ENCODE measurements around the gene CEP112.

Gene CEP112

DNA sequence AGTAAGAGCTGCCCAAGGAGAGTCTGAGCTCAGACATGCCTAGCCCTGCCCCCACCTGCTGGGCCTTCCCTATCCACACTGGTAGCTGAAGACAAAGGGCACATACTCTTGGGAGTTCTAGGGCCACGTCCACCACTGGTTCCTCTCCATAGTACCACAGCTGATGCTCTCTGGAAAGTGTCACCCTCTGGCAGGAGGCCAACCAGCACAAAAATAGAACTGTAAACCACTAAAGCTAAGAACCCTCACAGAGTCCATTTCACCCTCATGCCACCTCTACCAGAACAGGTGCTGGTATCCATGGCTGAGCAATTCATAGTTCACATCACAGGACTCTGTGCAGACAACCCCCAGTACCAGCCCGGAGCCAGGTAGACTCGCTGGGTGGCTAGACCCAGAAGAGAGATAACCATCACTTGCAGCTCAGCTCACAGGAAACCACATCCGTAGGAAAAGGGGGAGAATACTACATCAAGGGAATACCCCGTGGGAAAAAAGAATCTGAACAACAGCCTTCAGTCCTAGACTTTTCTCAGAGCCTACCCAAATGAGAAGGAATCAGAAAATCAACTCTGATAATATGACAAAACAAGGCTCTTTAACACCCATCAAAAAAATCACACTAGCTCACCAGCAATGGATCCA lies 115.3 kb downstream of the CEP112 start:
- no peak for DNase-seq (ENCODE audit: low read depth)

DNA sequence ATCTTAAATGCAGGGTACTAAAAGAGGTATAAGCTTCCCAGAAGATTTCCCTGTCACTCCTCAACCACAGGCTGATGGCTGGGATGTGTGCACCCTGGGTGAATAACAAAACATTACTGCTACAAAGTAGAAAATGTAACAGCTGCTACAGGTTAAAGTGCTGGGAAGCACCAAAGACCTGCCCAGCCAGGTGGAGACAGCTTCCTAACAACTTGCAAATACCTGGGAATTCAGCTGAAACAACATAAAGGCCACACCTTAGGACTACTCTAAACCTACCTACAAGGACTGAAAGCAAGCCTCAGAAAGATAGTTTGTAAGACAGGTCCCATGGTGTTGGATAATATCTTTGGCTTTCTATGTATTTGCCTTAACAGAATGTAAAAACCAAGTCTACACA lies 118.5 kb downstream of the CEP112 start:
- no peak for DNase-seq (ENCODE audit: low read depth)

DNA sequence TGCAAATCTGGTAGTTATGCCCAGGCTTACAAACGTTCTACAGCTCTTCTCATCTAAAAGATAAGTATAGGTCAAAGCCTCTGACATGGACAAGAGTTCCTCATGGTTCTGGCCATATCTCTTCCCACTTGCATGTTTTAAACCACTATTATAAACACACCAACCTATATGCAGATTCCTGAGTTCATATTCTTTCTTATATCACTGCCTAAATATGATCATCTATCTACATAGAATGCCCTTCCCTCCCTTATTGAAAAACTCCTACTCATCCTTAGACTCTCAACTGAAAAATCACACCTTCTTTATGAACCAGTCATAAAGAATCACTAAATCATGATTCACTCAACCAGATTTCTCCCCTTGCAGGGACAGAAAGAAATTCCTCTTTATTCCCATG lies 128.2 kb downstream of the CEP112 start:
- no peak for DNase-seq (ENCODE audit: low read depth)

DNA sequence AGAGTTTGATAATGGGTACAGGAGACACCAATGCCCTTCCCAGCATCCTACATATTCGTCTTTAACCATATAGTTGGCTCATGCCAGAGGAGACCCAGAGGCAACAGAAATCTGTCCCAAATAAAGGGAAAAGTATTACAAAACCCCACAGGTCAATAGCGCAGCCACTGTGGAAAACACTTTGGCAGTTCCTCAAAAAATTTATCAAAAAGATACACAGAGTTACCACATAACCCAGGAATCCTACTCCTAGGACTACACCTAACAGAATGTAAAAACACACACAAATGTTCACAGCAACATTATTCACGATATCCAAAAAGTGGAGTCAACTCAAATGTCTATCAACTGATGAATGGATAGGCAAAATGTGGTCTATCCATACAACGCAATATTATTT lies 135.8 kb downstream of the CEP112 start:
- no peak for DNase-seq (ENCODE audit: low read depth)

DNA sequence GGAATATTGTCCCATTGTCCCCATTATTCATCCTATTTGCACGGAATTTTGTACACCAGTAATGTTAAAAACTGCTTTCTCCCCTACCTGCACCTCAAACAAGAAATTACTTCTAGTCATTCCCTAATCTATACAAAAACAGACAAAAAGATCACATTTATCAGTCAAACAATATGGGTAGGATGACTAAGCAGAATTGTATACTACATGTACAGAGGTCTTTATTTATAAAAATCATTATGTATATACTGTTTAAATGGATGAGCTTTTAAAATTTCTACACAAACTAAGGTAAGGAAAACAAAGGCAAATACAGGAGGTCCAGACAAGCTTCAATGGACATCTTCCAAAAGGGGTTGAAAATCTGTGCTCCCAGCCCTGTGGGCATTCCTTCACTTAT lies 137.7 kb downstream of the CEP112 start:
- no peak for DNase-seq (ENCODE audit: low read depth)

DNA sequence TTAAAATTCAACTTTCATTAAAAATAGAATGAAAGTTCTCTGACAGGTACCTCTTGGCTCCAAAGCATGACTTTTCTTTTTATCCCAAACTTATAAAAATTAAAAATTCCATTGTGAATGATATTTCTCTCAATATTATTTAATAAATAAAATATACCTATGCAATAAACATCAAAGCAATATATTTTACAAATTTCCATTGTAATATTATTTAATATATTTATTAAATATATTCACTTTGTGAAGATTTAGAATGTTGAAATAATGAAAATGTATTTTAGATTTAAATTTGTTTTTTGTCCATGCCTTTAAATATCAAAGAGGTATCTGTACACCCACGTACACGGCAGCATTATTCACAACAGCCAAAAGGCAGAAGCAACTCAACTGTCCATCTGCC lies 147.8 kb downstream of the CEP112 start:
- DNase-seq (ENCODE audit: low read depth) = no peak

DNA sequence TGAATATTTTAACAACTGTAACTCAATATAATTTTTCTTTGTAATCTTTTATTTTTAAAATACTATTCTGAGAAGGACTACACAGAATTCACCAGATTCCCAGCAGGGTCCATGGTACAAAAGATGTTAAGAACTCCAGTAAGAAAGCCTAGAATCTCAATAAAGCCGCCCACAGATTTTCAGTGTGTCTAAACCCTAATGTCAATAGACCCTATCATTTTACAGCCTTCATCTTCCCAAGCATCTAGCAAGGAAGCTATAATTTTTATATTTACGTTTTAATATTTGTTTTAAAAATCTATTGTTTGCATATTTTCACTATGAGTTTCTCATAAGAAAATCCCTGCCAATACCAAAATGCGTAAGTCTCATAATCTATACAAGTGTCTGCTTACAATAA lies 148.5 kb downstream of the CEP112 start:
- no peak for DNase-seq (ENCODE audit: low read depth)

DNA sequence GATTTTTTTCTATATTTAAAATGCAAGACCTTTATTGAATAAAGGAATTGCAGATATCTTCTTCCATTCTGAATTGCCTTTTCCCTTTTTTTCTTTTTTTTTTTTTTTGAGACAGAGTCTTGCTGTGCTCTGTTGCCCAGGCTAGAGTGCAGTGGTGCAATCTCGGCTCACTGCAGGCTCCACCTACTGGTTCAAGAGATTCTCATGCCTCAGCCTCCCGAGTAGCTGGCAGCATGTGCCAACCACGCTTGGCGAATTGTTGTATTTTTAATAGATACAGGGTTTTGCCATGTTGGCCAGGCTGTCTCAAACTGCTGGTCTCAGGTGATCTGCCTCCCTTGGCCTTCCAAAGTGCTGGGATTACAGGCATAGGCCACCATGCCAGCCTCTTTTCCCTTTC lies 151.5 kb downstream of the CEP112 start:
- no peak for DNase-seq (ENCODE audit: low read depth)

DNA sequence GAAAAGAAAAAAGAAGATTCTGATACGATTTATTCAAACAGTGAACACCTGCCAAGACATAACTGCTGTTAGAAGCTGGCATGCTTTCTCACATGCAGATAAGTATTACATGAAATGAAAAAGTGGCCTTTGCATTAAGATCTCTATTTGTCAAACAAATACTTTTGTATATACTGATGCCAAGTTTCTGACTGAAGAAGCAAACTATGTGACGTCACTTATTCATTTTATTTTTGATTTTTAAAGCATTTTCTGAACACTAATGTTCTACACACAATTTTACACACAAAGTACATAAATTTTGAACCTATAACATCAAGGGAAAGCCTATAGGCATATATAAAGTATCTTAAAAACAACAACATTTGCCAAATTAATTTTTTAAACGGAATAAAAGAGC lies 153.8 kb downstream of the CEP112 start:
- no peak for DNase-seq (ENCODE audit: low read depth)

DNA sequence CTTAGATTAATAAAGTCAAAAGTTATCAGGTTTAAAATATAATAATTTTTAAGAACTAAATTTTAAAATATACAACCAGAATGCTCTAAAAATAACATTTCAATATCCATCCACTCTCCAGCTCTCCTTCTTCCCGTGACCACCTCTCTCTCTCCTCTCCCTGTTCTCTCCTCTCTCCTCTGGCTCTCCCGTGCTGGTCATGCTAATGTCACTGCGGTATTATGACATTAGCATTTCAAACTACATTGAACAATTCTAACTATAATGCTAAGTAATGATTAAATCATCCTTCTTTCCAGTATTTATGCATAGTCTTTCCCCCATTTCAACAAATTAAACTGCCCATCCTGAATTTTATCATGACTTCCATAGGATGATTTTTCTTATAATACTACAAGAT lies 154.7 kb downstream of the CEP112 start:
- DNase-seq (ENCODE audit: low read depth) = no peak

DNA sequence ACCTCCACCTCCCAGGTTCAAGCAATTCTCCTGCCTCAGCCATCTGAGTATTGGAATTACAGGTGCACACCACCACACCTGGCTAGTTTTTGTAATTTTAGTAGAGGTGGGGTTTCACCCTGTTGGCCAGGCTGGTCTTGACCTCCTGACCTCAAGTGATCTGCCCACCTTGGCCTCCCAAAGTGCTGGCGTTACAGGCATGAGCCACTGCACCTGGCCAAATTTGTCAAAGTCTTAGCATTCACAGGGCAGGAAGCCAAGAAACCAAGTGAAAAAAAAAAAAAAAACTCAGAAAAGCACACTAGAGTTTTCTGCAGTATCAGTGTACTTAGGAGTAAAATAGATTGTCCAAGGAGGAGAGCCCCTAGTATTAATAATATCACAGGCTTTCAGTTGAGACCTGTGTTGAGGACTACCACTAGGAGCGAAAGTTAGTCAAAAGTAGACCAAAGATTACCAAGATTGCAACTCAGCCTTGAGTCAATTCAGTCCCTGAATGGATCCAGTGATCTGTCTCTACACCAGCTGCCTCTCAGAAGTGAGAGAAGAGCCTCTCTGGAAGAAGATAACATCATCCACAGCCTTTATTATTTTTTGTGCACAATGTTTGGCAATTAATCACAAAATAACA lies 159.7 kb downstream of the CEP112 start:
- DNase-seq (ENCODE audit: low read depth) = no peak

DNA sequence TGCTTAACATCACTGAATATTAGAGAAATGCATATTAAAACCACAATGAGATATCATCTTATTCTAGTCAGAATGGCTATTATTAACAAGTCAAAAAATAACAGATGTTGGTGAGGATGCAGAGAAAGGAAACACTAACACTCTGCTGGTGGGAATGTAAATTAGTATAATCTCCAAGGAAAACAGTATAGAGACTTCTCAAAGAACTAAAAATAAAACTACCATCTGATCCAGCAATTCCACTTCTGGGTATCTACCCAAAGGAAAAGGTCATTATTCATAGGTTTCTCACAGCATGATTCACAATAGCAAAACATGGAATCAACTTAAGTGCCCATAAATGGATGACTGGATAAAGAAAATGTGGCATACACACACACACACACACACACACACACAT lies 166.4 kb downstream of the CEP112 start:
- no peak for DNase-seq (ENCODE audit: low read depth)

DNA sequence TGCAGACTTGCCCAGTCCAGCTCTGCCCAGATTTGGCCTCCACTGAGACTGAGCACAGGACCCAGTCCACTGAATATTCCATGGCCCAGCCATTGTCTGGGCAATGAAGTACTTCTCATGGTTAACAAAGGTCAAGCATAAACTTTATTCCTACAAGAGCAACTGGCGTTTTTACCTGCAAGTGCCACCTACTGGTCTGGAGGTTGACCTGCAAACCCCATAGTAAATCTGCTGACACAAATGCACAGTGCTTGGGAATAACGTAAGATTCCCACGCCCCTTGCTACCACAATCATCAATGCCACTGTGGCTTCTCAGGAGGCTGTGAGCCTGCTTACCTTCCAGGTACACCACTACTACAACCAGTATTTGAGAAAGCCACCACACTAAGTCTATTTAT lies 170.2 kb downstream of the CEP112 start:
- no peak for DNase-seq (ENCODE audit: low read depth)

DNA sequence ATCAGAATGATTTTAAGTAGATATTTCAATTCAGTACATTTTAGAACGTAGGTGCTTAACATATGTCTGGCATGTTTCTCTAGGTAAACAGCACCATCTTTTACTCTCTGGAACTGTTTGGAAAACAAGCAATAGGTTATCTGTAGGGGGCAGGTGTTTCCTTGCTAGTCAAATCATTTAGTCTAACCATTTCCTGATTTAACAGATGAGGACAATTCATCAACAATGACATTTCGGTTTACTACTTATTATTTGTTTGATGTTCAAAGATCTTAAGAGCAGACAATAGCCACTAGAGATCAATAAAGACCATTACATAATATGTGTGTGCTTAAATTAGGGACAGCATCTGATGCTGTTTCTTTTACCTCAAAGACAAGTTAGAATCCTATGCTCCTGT lies 173.1 kb downstream of the CEP112 start:
- no peak for DNase-seq (ENCODE audit: low read depth)

DNA sequence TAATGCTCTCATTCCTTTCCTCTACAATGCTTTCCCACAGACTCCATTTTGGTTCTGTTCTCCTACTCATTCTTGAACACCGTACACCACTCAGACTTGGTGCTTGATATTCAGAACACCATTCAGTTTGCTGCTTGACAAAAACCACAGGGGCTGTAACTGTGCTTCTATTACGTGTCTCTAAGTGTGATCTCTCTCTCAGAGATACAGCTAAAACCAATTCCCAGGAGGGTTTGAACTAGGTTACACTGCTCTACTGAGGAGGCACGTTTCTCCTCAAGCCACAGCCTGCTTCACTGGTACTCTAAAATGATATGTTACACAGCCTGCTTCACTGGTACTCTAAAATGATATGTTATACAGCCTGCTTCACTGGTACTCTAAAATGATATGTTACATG lies 175.7 kb downstream of the CEP112 start:
- DNase-seq (ENCODE audit: low read depth) = no peak

DNA sequence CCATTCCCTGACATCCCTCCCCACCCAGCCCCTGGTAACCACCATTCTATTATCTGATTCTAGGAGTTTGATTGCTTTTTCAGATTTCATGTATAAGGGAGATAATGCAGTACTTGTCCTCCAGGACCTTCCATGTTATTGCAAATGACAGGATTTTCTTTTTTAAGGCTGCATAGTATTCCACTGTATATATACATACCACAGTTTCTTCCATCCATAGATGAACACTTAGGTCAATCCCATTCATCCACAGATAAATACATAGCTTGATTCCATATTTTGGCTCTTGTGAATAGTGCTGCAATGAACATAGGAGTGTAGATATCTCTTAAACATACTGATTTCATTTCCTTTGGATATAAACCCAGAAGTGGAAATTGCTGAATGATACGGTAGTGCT lies 183.3 kb downstream of the CEP112 start:
- no peak for DNase-seq (ENCODE audit: low read depth)

DNA sequence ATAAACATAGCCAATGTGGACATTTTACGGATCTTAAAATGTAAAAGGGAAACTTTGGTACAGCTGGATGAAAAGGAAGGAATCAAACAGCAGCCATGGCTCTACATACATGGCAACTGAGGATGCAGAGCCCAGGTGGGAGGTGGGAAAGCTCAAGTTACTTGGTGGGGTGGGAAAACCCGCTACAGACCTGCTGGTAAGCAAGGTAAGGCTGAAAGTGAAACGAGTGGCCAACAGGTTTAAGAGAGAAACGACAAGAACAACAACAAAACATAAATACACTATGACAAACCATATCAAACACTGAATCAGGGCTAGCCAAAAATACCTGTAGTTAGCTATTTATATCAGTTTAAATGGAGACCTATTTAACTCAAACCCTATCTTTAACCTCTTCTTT lies 185.3 kb downstream of the CEP112 start:
- no peak for DNase-seq (ENCODE audit: low read depth)

DNA sequence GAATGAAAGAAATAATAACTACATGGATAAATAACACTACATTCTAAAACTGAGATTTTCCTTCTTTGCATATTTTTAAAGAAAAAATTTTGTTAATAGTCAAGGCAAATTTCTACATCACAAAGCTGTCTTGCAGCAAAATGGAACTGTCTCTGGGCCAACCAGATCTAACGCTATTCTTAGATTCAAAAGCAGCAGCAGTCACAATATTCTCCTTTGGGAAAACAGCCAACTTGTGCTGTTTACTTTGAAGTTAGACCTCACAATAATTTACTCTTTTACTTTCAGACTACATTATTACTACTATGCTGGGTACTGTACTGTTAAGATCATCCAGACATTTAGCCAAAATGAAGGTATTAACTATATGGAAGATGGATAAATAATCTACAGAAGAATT lies 189.1 kb downstream of the CEP112 start:
- no peak for DNase-seq (ENCODE audit: low read depth)

DNA sequence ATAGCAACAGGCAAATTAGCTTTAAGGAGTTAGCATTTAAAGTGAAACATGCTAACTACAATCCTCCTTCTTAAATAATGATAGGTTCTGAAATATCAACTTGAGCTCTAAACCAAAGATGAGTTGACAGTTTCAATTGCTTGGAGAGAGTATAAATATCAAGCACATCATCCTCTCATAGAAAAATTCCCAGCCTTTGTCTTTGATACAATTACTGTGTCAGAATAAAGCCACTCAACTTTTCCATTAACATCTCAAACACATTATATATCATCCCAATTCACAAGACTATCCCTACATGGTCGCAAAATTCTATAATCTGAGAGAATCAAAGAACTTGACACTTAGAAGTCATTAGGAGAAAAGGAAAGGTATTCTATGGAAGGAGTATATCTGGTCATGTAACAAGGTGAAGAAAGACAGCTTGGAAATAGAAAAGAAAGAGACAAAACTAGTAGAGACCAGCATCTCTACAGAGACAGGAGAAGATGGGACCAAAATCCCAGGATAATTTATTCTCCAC lies 189.8 kb downstream of the CEP112 start:
- no peak for DNase-seq (ENCODE audit: low read depth)

DNA sequence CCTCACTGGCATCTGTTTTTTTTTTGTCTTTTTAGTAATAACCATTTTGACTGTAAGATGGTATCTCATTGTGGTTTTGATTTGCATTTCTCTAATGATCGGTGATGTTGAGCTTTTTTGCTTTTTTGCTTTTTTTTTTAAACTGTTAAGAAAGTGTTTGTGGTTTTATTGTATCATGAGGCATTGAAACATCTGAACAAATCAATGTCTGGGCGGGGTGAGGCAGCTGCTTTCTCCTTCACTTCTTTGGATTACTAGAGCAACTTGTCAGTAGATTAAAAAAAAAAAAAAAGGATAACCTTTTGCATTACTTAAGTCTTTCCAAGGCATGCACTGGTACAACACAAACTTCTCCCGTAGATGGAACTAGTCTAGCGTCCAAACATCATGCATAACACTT lies 191.7 kb downstream of the CEP112 start:
- no peak for DNase-seq (ENCODE audit: low read depth)

DNA sequence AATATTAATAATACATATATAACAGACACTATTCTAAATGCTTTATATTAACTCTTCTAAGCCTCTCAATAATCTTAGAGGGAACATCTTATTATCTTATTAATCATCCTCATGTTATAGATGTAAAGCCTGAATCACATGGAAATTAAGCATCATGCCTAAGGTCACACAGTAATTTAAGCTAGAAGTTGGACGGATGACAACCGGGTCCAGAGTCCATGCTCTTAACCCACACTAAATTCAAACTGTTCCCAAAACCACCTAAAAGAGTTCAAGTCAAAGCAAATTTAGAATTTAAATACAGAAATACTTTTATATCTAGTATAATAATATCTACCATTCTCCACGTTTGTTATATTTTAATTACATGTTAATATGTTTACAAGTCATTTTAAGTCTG lies 193.3 kb downstream of the CEP112 start:
- DNase-seq (ENCODE audit: low read depth) = no peak

DNA sequence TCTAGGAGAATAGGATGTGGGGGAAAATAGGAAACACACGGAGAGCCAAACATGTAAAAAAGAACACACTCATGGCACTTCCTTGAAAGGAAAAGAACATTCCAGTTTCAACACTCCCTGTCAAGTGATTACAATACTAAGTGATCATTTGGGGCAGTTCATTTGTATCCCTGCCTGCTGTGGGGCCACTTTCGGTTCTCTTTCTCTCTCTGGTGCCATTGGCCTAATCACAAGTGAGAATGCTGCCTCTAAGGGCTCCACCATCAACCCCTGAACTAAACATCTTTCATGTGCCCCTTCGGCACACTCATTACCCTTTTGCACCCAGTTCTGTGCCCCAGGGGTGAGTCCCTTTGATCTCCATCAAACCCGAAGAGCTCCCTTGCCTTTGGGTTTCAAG lies 197.3 kb downstream of the CEP112 start:
- no peak for DNase-seq (ENCODE audit: low read depth)

DNA sequence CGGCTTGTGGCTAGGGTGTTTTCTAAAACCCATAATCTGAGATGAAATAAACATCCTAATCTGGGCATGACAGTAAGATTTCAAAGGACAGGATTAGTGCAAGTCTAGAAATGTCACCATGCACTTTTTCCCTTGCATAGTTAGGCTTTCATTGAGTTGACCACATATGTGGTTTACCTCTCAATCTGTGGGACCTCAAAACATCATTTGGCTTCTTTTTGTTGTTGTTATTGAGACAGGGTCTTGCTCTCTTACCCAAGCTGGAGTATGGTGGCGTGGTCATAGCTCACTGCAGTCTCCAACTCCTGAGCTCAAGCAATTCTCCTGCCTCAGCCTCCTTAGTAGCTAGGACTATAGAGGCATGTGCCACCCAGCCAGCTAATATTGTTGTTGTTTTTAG lies 197.8 kb downstream of the CEP112 start:
- no peak for DNase-seq (ENCODE audit: low read depth)

DNA sequence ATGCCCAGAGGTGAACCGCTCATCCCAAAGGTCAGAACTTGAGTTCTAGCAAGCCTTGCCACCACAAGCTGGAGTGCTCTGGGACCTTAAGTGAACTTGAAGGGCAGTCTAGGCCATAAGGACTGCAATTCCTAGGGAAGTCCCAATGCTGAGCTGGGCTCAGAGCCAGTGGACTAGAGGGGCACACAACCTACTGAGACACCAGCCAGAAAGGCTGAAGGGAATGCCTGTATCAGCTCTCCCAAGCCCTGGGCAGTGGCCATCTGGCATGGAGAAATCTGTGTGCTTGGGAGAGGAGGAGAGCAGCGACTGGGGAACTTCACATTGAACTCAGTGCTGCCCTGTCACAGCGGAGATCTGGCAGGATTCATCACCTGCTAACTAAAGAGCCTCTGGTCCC lies 201.3 kb downstream of the CEP112 start:
- DNase-seq (ENCODE audit: low read depth) = no peak
